Activated naive CD8-positive, alpha-beta T cell treated with anti-CD3 and anti-CD28 coated beads for 36 hours (primary cell): ENCODE results near the gene MOB3C. TPM values are rescaled to one million over a fixed set of nuclear protein-coding genes. Genes with fewer than 3 reads are reported as not detected.
A peak's percentile ranks its signal among the peaks of the same experiment; 100 is the strongest.
"Not testable (repeated sequence)": the region's sequence is repeated elsewhere in the genome, so short reads cannot be mapped to it uniquely, and the experiment has no call there.

Experiments
- DNase-seq: peaks from one replicate; pipeline ENCODE4 v3.0.0; 2021
- H3K27ac Mint-ChIP-seq: one replicate; pipeline ENCODE4 v1.8.0; 2022; ENCODE audit warnings: mild to moderate bottlenecking, moderate library complexity, mixed read lengths
- H3K27me3 Mint-ChIP-seq: one replicate; pipeline ENCODE4 v1.8.0; 2022; ENCODE audit warnings: mild to moderate bottlenecking, mixed read lengths
- H3K36me3 Mint-ChIP-seq: one replicate; pipeline ENCODE4 v1.8.0; 2021; ENCODE audit warnings: mild to moderate bottlenecking, mixed read lengths
- H3K4me1 Mint-ChIP-seq: one replicate; pipeline ENCODE4 v1.8.0; 2021; ENCODE audit warnings: mixed read lengths
- H3K4me3 Mint-ChIP-seq: one replicate; pipeline ENCODE4 v1.8.0; 2022; ENCODE audit warnings: mild to moderate bottlenecking, moderate library complexity, mixed read lengths
- H3K9me3 Mint-ChIP-seq: one replicate; pipeline ENCODE4 v1.8.0; 2022; ENCODE audit warnings: mixed read lengths
- total RNA-seq, 2 experiments: library from RNA; stranded (reverse); gene quantifications; one replicate each; pipeline ENCODE4 v1.2.3, GENCODE V29; 2021

The MOB3C gene
- total RNA-seq = 1 to 10 TPM; 8.7 TPM

GRCh38 chr1:46616277-46617107 lies at the start of gene MOB3C:
TSS of gene MOB3C (minus strand) at chr1:46616811. CDS start at chr1:46613321, 3,490 bp downstream.
- peak; percentile 63 for DNase-seq
- H3K27me3 Mint-ChIP-seq = no peaks in the 10 kb centered on the region
- peak within 1 kb of the TSS; percentile 88 for H3K27ac Mint-ChIP-seq
- peaks cover 33% of the 10 kb centered on the region for H3K4me1 Mint-ChIP-seq
- H3K9me3 Mint-ChIP-seq = no peaks in the 10 kb centered on the region
- H3K4me3 Mint-ChIP-seq = peak within 1 kb of the TSS; percentile 84
- H3K36me3 Mint-ChIP-seq = peaks cover 1% of the 10 kb centered on the region

- DNase-seq = no peak
- Mint-ChIP-seq H3K9me3 (no peaks in the 10 kb centered on the region), H3K4me1 (peaks cover 15% of the 10 kb centered on the region), H3K27ac (no peak overlapping the region), H3K4me3 (no peak overlapping the region), H3K27me3 (no peaks in the 10 kb centered on the region), H3K36me3 (peaks cover 17% of the 10 kb centered on the region)
These were observed 49.4 kb upstream of the MOB3C start for GRCh38 chr1:46665983-46666382.

- H3K4me3 Mint-ChIP-seq = not testable (repeated sequence)
- H3K36me3 Mint-ChIP-seq = peaks cover 17% of the 10 kb centered on the region
These were observed 46.3 kb upstream of the MOB3C start for GRCh38 chr1:46662919-46663318.

GRCh38 chr1:46660116-46660515 lies 43.5 kb upstream of the MOB3C start:
- not testable (repeated sequence) for DNase-seq, H3K4me3 Mint-ChIP-seq, H3K27me3 Mint-ChIP-seq, H3K9me3 Mint-ChIP-seq
- Mint-ChIP-seq H3K27ac (peak overlapping the region; percentile 69), H3K36me3 (peaks cover 27% of the 10 kb centered on the region), H3K4me1 (peaks cover 25% of the 10 kb centered on the region)

More at GRCh38 chr1:46662919-46663318, 46.3 kb upstream of the MOB3C start:
- H3K9me3 Mint-ChIP-seq, H3K27ac Mint-ChIP-seq, DNase-seq, H3K27me3 Mint-ChIP-seq: not testable (repeated sequence)
- peaks cover 32% of the 10 kb centered on the region for H3K4me1 Mint-ChIP-seq

- H3K27ac Mint-ChIP-seq = peak overlapping the region; percentile 19
These were observed 42.8 kb upstream of the MOB3C start for GRCh38 chr1:46659307-46659870.

GRCh38 chr1:46657775-46658174 lies 41.2 kb upstream of the MOB3C start:
- Mint-ChIP-seq H3K9me3 (peaks cover 4% of the 10 kb centered on the region), H3K4me1 (peaks cover 28% of the 10 kb centered on the region), H3K4me3 (no peak overlapping the region), H3K27ac (peak overlapping the region; percentile 26), H3K36me3 (peaks cover 19% of the 10 kb centered on the region), H3K27me3 (no peaks in the 10 kb centered on the region)
- no peak for DNase-seq

More at GRCh38 chr1:46659307-46659870, 42.8 kb upstream of the MOB3C start:
- no peak overlapping the region for H3K4me3 Mint-ChIP-seq
- H3K27me3 Mint-ChIP-seq = no peaks in the 10 kb centered on the region
- H3K36me3 Mint-ChIP-seq = peaks cover 28% of the 10 kb centered on the region
- peaks cover 21% of the 10 kb centered on the region for H3K4me1 Mint-ChIP-seq
- no peak for DNase-seq
- peaks cover 4% of the 10 kb centered on the region for H3K9me3 Mint-ChIP-seq

- Mint-ChIP-seq H3K27ac (no peak overlapping the region), H3K27me3 (no peaks in the 10 kb centered on the region), H3K4me1 (peaks cover 28% of the 10 kb centered on the region), H3K9me3 (peaks cover 4% of the 10 kb centered on the region), H3K36me3 (peaks cover 28% of the 10 kb centered on the region), H3K4me3 (no peak overlapping the region)
- no peak for DNase-seq
These were observed 40.0 kb upstream of the MOB3C start for GRCh38 chr1:46656643-46657042.

GRCh38 chr1:46655848-46656247 lies 39.2 kb upstream of the MOB3C start:
- H3K27ac Mint-ChIP-seq = no peak overlapping the region
- peaks cover 28% of the 10 kb centered on the region for H3K4me1 Mint-ChIP-seq
- peaks cover 4% of the 10 kb centered on the region for H3K9me3 Mint-ChIP-seq
- H3K36me3 Mint-ChIP-seq = peaks cover 30% of the 10 kb centered on the region
- no peak for DNase-seq
- no peaks in the 10 kb centered on the region for H3K27me3 Mint-ChIP-seq
- H3K4me3 Mint-ChIP-seq = no peak overlapping the region

GRCh38 chr1:46654698-46655097 lies 38.1 kb upstream of the MOB3C start:
- not testable (repeated sequence) for H3K27ac Mint-ChIP-seq, H3K4me3 Mint-ChIP-seq, H3K9me3 Mint-ChIP-seq, DNase-seq, H3K27me3 Mint-ChIP-seq
- peaks cover 40% of the 10 kb centered on the region for H3K36me3 Mint-ChIP-seq
- H3K4me1 Mint-ChIP-seq = peaks cover 19% of the 10 kb centered on the region

- DNase-seq = no peak
- Mint-ChIP-seq H3K36me3 (peaks cover 46% of the 10 kb centered on the region), H3K4me1 (peaks cover 15% of the 10 kb centered on the region), H3K9me3 (peaks cover 8% of the 10 kb centered on the region), H3K27me3 (no peaks in the 10 kb centered on the region), H3K4me3 (no peak overlapping the region), H3K27ac (no peak overlapping the region)
These were observed 37.4 kb upstream of the MOB3C start for GRCh38 chr1:46654012-46654411.

- Mint-ChIP-seq H3K4me1 (peaks cover 15% of the 10 kb centered on the region), H3K4me3 (no peak overlapping the region), H3K9me3 (peaks cover 8% of the 10 kb centered on the region), H3K27me3 (no peaks in the 10 kb centered on the region), H3K36me3 (peaks cover 50% of the 10 kb centered on the region), H3K27ac (no peak overlapping the region)
- no peak for DNase-seq
These were observed 36.9 kb upstream of the MOB3C start for GRCh38 chr1:46653405-46653958.

- Mint-ChIP-seq H3K9me3 (peaks cover 8% of the 10 kb centered on the region), H3K27me3 (no peaks in the 10 kb centered on the region), H3K27ac (no peak overlapping the region), H3K4me1 (peaks cover 7% of the 10 kb centered on the region), H3K36me3 (peaks cover 51% of the 10 kb centered on the region), H3K4me3 (no peak overlapping the region)
- no peak for DNase-seq
These were observed 35.9 kb upstream of the MOB3C start for GRCh38 chr1:46652321-46653100.

GRCh38 chr1:46651152-46651551 lies 34.5 kb upstream of the MOB3C start:
- H3K4me1 Mint-ChIP-seq, DNase-seq, H3K27ac Mint-ChIP-seq, H3K27me3 Mint-ChIP-seq, H3K4me3 Mint-ChIP-seq, H3K9me3 Mint-ChIP-seq: not testable (repeated sequence)
- peaks cover 57% of the 10 kb centered on the region for H3K36me3 Mint-ChIP-seq

GRCh38 chr1:46650491-46650890 lies 33.9 kb upstream of the MOB3C start:
- H3K27me3 Mint-ChIP-seq = no peaks in the 10 kb centered on the region
- no peak overlapping the region for H3K4me3 Mint-ChIP-seq

GRCh38 chr1:46649764-46650163 lies 33.2 kb upstream of the MOB3C start:
- DNase-seq = no peak
- Mint-ChIP-seq H3K27me3 (no peaks in the 10 kb centered on the region), H3K4me1 (peaks cover 7% of the 10 kb centered on the region), H3K36me3 (peaks cover 45% of the 10 kb centered on the region), H3K4me3 (no peak overlapping the region), H3K9me3 (peaks cover 6% of the 10 kb centered on the region), H3K27ac (no peak overlapping the region)

More at GRCh38 chr1:46650491-46650890, 33.9 kb upstream of the MOB3C start:
- Mint-ChIP-seq H3K27ac (no peak overlapping the region), H3K36me3 (peaks cover 50% of the 10 kb centered on the region), H3K9me3 (peaks cover 8% of the 10 kb centered on the region), H3K4me1 (peaks cover 7% of the 10 kb centered on the region)
- no peak for DNase-seq
